Brain microvascular endothelial cell (primary cell): ENCODE data around the gene HPGD.

Experiments used
- DNase-seq: peaks from one replicate; pipeline ENCODE4 v3.0.0-alpha.2; 2020
- H3K27ac ChIP-seq: fragments of 250-450 bp; sonication (Bioruptor Pico); 2 replicates; pipeline ENCODE4 v1.5.1; 2020; ENCODE audit warnings: mild to moderate bottlenecking, moderate library complexity
- H3K27me3 ChIP-seq: fragments of 250-450 bp; sonication (Bioruptor Pico); replicated peaks from 2 replicates; pipeline ENCODE4 v1.5.1; 2020; ENCODE audit warnings: mild to moderate bottlenecking
- H3K36me3 ChIP-seq: fragments of 250-450 bp; sonication (Bioruptor Pico); replicated peaks from 2 replicates; pipeline ENCODE4 v1.5.1; 2020; ENCODE audit warnings: mild to moderate bottlenecking
- H3K4me3 ChIP-seq: 2 replicates; pipeline ENCODE4 v1.5.1; 2011; ENCODE audit warnings: low read depth, mild to moderate bottlenecking, control low read depth, low read length, moderate library complexity
- in situ Hi-C: cut with HindIII; loops from 2 replicates; pipeline ENCODE4 v1.10.0; 2017; ENCODE audit warnings: low sequenced_read_pairs, low pct_ligation_motif_present
- TF ChIP-seq, protein P1 (sequence below): IDR thresholded peaks from 2 replicates; pipeline ENCODE4 v1.5.1; 2011; ENCODE audit warnings: low read depth, mild to moderate bottlenecking, moderate library complexity, low read length, control low read depth, inconsistent platforms; ENCODE audit errors: missing control alignments

The HPGD gene

DNA sequence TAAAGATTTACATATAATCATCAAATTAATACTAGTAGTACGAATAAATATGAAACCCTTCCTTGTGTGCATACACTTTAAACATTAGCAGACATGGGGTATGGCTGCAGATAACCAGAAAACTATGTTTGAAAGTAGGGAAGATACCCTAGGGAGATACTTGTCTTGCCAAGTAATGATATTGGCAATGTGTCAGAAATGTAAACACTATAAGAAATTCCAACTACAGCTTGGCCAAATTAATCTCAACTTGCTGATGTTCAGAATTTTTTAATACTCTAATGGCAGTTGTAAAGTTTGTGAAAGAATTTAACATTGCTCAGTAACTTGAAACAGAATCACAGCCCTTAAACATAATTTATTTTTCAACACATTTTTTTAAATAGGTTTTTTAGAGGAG, 27.4 kb upstream of the HPGD start:
- DNase-seq = no peak
- in situ Hi-C loops = no loop called here
- no peaks in the 10 kb centered on the region for H3K36me3 ChIP-seq
- no peak overlapping the region for H3K4me3 ChIP-seq
- H3K27ac ChIP-seq = no peak overlapping the region
- H3K27me3 ChIP-seq = no peaks in the 10 kb centered on the region
- TF ChIP-seq, protein P1, sequence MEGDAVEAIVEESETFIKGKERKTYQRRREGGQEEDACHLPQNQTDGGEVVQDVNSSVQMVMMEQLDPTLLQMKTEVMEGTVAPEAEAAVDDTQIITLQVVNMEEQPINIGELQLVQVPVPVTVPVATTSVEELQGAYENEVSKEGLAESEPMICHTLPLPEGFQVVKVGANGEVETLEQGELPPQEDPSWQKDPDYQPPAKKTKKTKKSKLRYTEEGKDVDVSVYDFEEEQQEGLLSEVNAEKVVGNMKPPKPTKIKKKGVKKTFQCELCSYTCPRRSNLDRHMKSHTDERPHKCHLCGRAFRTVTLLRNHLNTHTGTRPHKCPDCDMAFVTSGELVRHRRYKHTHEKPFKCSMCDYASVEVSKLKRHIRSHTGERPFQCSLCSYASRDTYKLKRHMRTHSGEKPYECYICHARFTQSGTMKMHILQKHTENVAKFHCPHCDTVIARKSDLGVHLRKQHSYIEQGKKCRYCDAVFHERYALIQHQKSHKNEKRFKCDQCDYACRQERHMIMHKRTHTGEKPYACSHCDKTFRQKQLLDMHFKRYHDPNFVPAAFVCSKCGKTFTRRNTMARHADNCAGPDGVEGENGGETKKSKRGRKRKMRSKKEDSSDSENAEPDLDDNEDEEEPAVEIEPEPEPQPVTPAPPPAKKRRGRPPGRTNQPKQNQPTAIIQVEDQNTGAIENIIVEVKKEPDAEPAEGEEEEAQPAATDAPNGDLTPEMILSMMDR = no peak

DNA sequence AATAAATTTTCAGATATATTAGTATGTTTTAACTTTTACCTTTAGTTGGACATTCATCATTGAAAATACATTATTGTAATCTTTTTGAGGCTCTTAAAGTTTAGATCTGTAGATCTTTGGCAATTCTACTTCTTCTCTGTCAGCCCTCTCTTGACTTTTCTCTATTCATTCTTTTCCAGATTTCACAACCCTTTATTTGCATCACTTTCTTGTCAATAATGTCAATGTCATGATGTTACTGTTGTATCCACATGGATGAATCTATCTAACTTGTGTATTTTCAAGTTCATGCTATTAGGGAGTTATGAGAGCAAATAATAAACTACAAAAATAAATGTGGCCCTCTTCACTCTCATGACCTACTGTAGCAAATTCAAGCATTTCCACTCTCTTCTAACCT, 23.0 kb upstream of the HPGD start:
- H3K4me3 ChIP-seq = no peak overlapping the region
- no peaks in the 10 kb centered on the region for H3K27me3 ChIP-seq
- no peaks in the 10 kb centered on the region for H3K36me3 ChIP-seq
- DNase-seq = no peak
- no peak overlapping the region for H3K27ac ChIP-seq
- in situ Hi-C loops = no loop called here
- TF ChIP-seq, protein P1 = no peak

DNA sequence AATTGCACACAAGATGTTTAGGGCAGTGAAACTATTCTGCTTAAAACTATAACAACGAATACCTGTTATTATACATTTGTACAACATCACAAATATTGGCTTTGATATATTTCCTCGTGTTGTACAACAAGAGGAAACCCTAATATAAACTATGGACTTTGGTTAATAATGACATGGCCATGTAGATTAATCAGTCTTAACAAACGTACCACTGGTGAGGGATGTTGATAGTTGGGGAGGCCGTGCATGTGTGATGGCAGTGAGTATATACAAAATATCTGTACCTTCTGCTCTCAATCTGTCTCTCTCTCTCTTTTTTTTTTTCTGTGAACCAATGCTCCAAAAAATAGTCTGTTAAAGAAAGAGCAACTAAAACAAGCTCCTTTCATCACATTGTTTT, 22.2 kb upstream of the HPGD start:
- DNase-seq = no peak
- H3K27me3 ChIP-seq = no peaks in the 10 kb centered on the region
- in situ Hi-C loops = no loop called here
- H3K4me3 ChIP-seq = no peak overlapping the region
- no peak overlapping the region for H3K27ac ChIP-seq
- TF ChIP-seq, protein P1 = no peak
- no peaks in the 10 kb centered on the region for H3K36me3 ChIP-seq

DNA sequence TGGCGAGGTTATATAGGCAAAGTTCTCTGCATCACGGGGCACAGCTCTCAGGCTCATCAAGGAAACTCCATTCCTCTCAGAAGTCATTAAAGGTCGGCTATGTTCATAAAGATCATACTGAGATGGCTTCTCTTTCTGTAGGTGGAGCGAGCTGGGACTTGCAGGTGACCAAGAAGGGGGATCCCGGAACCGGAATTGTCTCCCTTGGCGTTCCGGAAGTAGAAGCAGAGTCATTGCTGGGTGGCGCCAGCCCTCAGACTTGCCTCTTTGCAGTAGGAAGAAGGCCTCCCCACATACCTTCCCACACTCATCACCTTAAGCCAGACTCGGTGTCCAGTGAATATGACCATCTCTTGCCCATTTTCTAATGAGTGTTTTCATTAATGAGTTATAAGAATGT, 17.9 kb upstream of the HPGD start:
- H3K4me3 ChIP-seq = no peak overlapping the region
- TF ChIP-seq, protein P1 = no peak
- in situ Hi-C loops = no loop called here
- no peak for DNase-seq
- H3K36me3 ChIP-seq = no peaks in the 10 kb centered on the region
- no peak overlapping the region for H3K27ac ChIP-seq
- no peaks in the 10 kb centered on the region for H3K27me3 ChIP-seq

DNA sequence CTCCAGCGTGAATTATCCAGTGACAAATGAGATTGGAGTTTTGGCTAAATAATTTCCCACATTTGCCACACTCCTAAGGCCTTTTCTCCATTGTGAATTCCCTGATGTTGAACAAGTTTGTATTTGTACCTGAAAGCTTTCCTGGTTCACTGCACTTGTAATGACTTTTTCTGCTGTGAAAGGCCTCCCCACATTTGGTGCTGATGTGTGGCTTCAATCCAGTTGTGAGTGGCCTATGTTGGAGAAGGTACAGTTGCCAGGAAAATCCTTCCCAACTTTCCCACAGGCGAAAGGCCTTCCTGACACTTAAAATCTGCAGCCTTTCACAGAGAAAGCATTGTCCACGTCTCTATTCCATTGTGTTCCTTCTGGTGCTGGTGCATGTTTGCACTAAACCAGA, 17.3 kb upstream of the HPGD start:
- Histone ChIP-seq H3K27me3 (no peaks in the 10 kb centered on the region), H3K4me3 (no peak overlapping the region), H3K27ac (no peak overlapping the region), H3K36me3 (no peaks in the 10 kb centered on the region)
- TF ChIP-seq, protein P1 = no peak
- no peak for DNase-seq
- in situ Hi-C loops = no loop called here

DNA sequence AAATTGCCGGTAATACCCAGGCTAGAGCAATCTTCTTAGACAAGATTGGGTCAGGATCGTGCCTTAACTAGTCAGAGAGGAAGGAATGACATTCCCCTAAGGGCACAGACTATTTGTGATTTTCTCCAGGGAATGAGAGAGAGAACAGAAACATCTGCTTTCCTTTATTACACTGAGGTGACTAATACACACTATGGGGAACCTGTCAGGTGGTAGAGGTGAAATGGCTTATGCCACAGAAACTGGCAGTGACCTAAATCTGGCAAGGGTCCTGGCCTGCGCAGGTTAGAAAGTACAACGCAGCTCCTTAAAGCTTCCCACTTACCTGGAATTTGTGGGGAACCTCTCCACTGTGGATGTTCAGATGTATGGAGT, 16.6 kb upstream of the HPGD start:
- no peak overlapping the region for H3K4me3 ChIP-seq
- H3K36me3 ChIP-seq = no peaks in the 10 kb centered on the region
- no peak overlapping the region for H3K27ac ChIP-seq
- no peaks in the 10 kb centered on the region for H3K27me3 ChIP-seq
- TF ChIP-seq, protein P1 = no peak
- no peak for DNase-seq
- in situ Hi-C loops = no loop called here
